Measurements from ENCODE around the gene LILRA5.

GRCh38 chr19:54266133-54266532, 46.8 kb downstream of the LILRA5 start:
- TF ChIP-seq USF1 (IDR thresholded peaks at IDR 0.05) (no peak), TAF1 (IDR thresholded peaks at IDR 0.05; ENCODE audit: low read depth) (no peak), MAX (IDR thresholded peaks at IDR 0.05) (no peak), RAD21 (IDR thresholded peaks at IDR 0.05; ENCODE audit: low read depth) (peak; percentile 56), YY1 (IDR thresholded peaks at IDR 0.05; ENCODE audit: low read depth) (no peak), EGR1 (IDR thresholded peaks at IDR 0.05) (no peak), REST (IDR thresholded peaks at IDR 0.05; ENCODE audit: low read depth) (no peak), NFIC (IDR thresholded peaks at IDR 0.05) (no peak), EP300 (IDR thresholded peaks at IDR 0.05; ENCODE audit: borderline replicate concordance) (no peak), CREB1 (IDR thresholded peaks at IDR 0.05; ENCODE audit: low read depth) (no peak), FOXM1 (IDR thresholded peaks at IDR 0.05; ENCODE audit: borderline replicate concordance, low read depth) (no peak), TCF12 (IDR thresholded peaks at IDR 0.05; ENCODE audit: low read depth) (no peak), CEBPB (IDR thresholded peaks at IDR 0.05) (no peak), ZBTB7A (IDR thresholded peaks at IDR 0.05; ENCODE audit: low read depth) (no peak)

All from Ishikawa (cell line).